GM12878 (cell line): ENCODE data around the gene AP2S1.

ENCODE experiments used
- EP300 ChIP-seq, 2 experiments: fragments of 150-350 bp in 1 of 2; IDR thresholded peaks; 2 replicates each; pipeline ENCODE4 v1.6.1; 2011 to 2012; ENCODE audit warnings: low read depth in 2 of 2, low read length in 2 of 2, borderline replicate concordance in 1 of 2, improper control_type of control experiment in 1 of 2, inconsistent platforms in 1 of 2; ENCODE audit not compliant: control insufficient read depth in 1 of 2
- ESRRA ChIP-seq: IDR thresholded peaks from 2 replicates; pipeline ENCODE4 v1.6.1; 2012; ENCODE audit warnings: mild to moderate bottlenecking, low read length, improper control_type of control experiment
- EZH2 ChIP-seq: IDR thresholded peaks from 2 replicates; pipeline ENCODE4 v1.6.1; 2012; ENCODE audit warnings: low read depth, mild to moderate bottlenecking, control low read depth, inconsistent platforms, low read length, borderline replicate concordance; ENCODE audit not compliant: control insufficient read depth
- YY1 ChIP-seq: IDR thresholded peaks from 2 replicates; pipeline ENCODE4 v1.6.1; 2011; ENCODE audit warnings: low read depth, mild to moderate bottlenecking, low read length
- TF ChIP-seq, protein P1 (sequence below): IDR thresholded peaks from 2 replicates; pipeline ENCODE4 v1.6.1; 2012; ENCODE audit warnings: low read depth, low read length, improper control_type of control experiment

DNA sequence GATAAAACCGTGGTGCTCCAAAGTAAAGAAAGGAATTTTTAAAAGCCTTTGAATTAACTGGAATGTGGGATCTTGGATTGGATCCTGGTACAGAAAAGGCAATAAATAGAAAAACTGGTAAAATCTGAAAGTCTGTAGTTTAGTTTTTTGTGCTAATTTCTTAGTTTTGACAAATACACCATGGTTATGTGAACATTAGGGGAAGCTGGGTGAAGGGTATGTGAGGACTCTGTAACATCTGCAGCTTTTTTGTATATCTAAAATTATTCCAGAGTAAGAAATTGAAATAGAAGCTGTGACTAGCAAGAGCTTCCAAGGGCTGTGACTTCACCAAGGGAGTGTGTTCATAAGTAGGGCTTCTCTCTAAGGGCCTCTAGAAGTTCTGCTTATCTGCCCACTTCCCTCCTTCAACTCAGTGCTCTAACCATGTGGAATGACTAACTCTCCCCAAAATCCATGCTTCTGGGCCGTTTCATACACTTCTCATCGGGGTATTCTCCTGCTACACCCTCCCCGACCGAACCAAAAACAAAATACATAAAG, 36.7 kb upstream of the AP2S1 start:
- no peak for TF ChIP-seq EP300 (IDR thresholded peaks at IDR 0.05; ENCODE audit: borderline replicate concordance in 1 of 2, control insufficient read depth in 1 of 2, low read depth in 2 of 2, low read length in 2 of 2)
- TF ChIP-seq, protein P1, sequence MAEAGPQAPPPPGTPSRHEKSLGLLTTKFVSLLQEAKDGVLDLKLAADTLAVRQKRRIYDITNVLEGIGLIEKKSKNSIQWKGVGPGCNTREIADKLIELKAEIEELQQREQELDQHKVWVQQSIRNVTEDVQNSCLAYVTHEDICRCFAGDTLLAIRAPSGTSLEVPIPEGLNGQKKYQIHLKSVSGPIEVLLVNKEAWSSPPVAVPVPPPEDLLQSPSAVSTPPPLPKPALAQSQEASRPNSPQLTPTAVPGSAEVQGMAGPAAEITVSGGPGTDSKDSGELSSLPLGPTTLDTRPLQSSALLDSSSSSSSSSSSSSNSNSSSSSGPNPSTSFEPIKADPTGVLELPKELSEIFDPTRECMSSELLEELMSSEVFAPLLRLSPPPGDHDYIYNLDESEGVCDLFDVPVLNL = no peak
- no peak for TF ChIP-seq ESRRA
- no peak for TF ChIP-seq EZH2
- no peak for TF ChIP-seq YY1
